Fibroblast of lung (primary cell): ENCODE measurements around the gene ERP44. TPM values are rescaled to one million over a fixed set of nuclear protein-coding genes. Genes with fewer than 3 reads are reported as not detected.

Experiments
- DNase-seq, 2 donors: peaks; one replicate each; pipeline versions ENCODE4 v3.0.0 to v3.0.0-alpha.2; 2010; ENCODE audit warnings: low read depth in 2 of 2
- H2AFZ ChIP-seq: 2 replicates; pipeline ENCODE4 v1.5.1; 2012; ENCODE audit warnings: low read length, control low read depth, inconsistent platforms
- H3K27ac ChIP-seq: 2 replicates; pipeline ENCODE4 v1.5.1; 2011; ENCODE audit warnings: low read length, control low read depth; ENCODE audit not compliant: insufficient read depth
- H3K27me3 ChIP-seq: 2 replicates; pipeline ENCODE4 v1.5.1; 2011; ENCODE audit warnings: mild to moderate bottlenecking, low read length; ENCODE audit not compliant: control insufficient read depth, insufficient read depth
- H3K36me3 ChIP-seq: 2 replicates; pipeline ENCODE4 v1.5.1; 2011; ENCODE audit warnings: low read length; ENCODE audit not compliant: control insufficient read depth, insufficient read depth
- H3K4me1 ChIP-seq: 2 replicates; pipeline ENCODE4 v1.5.1; 2011; ENCODE audit warnings: low read length; ENCODE audit not compliant: control insufficient read depth, insufficient read depth; ENCODE audit errors: extremely low read depth
- H3K4me2 ChIP-seq: 2 replicates; pipeline ENCODE4 v1.5.1; 2011; ENCODE audit warnings: low read length, control low read depth; ENCODE audit not compliant: insufficient read depth; ENCODE audit errors: extremely low read depth
- H3K4me3 ChIP-seq, 4 experiments: fragments of 200-600 bp in 1 of 4; sonication (generic) in 1 of 4; replicated peaks in 1 of 4; 2 replicates each; pipeline ENCODE4 v1.5.1; 2011 to 2016; ENCODE audit warnings: low read length in 4 of 4, low read depth in 3 of 4, mild to moderate bottlenecking in 3 of 4, control low read depth in 2 of 4, inconsistent platforms in 1 of 4, mixed read lengths in 1 of 4; ENCODE audit not compliant: insufficient read depth in 1 of 4; ENCODE audit errors: control extremely low read depth in 1 of 4
- H3K79me2 ChIP-seq: 2 replicates; pipeline ENCODE4 v1.5.1; 2012; ENCODE audit warnings: mild to moderate bottlenecking, low read length, inconsistent platforms; ENCODE audit not compliant: control insufficient read depth, insufficient read depth
- H3K9ac ChIP-seq: 2 replicates; pipeline ENCODE4 v1.5.1; 2011; ENCODE audit warnings: mild to moderate bottlenecking, low read length, control low read depth; ENCODE audit not compliant: insufficient read depth
- H3K9me3 ChIP-seq: 2 replicates; pipeline ENCODE4 v1.5.1; 2012; ENCODE audit warnings: low read depth, low read length; ENCODE audit not compliant: control insufficient read depth, insufficient read depth
- H4K20me1 ChIP-seq: 2 replicates; pipeline ENCODE4 v1.5.1; 2011; ENCODE audit warnings: low read length; ENCODE audit not compliant: control insufficient read depth, insufficient read depth; ENCODE audit errors: extremely low read depth
- EZH2 ChIP-seq: IDR thresholded peaks from 2 replicates; pipeline ENCODE4 v1.5.1; 2012; ENCODE audit warnings: low read length, control low read depth, mild to moderate bottlenecking; ENCODE audit errors: missing control alignments
- polyA plus RNA-seq, 2 donors: library from polyadenylated mRNA; depleted of rRNA in 1 of 2; stranded (reverse) in 1 of 2; unstranded in 1 of 2; fragments of >200 nt; gene quantifications; 2 replicates each; pipeline ENCODE4 v1.2.1, GENCODE V29; 2011 to 2012; ENCODE audit warnings: missing spikeins in 1 of 2
- total RNA-seq: library from RNA; depleted of rRNA; stranded (reverse); fragments of >200 nt; gene quantifications from 2 replicates; pipeline ENCODE4 v1.2.1, GENCODE V29; 2014
- TF ChIP-seq, protein P1 (sequence below), 2 donors: IDR thresholded peaks in 1 of 2; conservative IDR thresholded peaks in 1 of 2; 1 replicate in 1 of 2; 2 replicates in 1 of 2; pipeline ENCODE4 v1.5.1; 2011 to 2012; ENCODE audit warnings: low read length in 2 of 2, control low read depth in 1 of 2, inconsistent platforms in 1 of 2, low read depth in 1 of 2, mild to moderate bottlenecking in 1 of 2

ERP44 gene
- total and polyA plus RNA-seq, 2 donors (not counting 1 experiment from before 2014, with no cell fraction given) = 8.6 to 24.0 TPM

- Histone ChIP-seq H3K9me3 (no peaks in the 10 kb centered on the region), H3K4me1 (no peaks in the 10 kb centered on the region), H3K4me2 (no peak overlapping the region), H3K4me3 (no peak overlapping the region), H3K27me3 (no peaks in the 10 kb centered on the region), H4K20me1 (no peaks in the 10 kb centered on the region), H3K9ac (no peak overlapping the region), H3K27ac (no peak overlapping the region), H2AFZ (no peak overlapping the region), H3K36me3 (no peaks in the 10 kb centered on the region), H3K79me2 (no peaks in the 10 kb centered on the region)
- TF ChIP-seq, protein P1, sequence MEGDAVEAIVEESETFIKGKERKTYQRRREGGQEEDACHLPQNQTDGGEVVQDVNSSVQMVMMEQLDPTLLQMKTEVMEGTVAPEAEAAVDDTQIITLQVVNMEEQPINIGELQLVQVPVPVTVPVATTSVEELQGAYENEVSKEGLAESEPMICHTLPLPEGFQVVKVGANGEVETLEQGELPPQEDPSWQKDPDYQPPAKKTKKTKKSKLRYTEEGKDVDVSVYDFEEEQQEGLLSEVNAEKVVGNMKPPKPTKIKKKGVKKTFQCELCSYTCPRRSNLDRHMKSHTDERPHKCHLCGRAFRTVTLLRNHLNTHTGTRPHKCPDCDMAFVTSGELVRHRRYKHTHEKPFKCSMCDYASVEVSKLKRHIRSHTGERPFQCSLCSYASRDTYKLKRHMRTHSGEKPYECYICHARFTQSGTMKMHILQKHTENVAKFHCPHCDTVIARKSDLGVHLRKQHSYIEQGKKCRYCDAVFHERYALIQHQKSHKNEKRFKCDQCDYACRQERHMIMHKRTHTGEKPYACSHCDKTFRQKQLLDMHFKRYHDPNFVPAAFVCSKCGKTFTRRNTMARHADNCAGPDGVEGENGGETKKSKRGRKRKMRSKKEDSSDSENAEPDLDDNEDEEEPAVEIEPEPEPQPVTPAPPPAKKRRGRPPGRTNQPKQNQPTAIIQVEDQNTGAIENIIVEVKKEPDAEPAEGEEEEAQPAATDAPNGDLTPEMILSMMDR (conservative IDR thresholded peaks at IDR 0.05 in 1 of 2, IDR thresholded peaks at IDR 0.05 in 1 of 2; ENCODE audit: low read depth in 1 of 2, low read length in 2 of 2) = no peak
- TF ChIP-seq EZH2 = no peak
- DNase-seq = no peak
Observed at GRCh38 chr9:99936947-99937587, 161.7 kb downstream of the ERP44 start.

DNA sequence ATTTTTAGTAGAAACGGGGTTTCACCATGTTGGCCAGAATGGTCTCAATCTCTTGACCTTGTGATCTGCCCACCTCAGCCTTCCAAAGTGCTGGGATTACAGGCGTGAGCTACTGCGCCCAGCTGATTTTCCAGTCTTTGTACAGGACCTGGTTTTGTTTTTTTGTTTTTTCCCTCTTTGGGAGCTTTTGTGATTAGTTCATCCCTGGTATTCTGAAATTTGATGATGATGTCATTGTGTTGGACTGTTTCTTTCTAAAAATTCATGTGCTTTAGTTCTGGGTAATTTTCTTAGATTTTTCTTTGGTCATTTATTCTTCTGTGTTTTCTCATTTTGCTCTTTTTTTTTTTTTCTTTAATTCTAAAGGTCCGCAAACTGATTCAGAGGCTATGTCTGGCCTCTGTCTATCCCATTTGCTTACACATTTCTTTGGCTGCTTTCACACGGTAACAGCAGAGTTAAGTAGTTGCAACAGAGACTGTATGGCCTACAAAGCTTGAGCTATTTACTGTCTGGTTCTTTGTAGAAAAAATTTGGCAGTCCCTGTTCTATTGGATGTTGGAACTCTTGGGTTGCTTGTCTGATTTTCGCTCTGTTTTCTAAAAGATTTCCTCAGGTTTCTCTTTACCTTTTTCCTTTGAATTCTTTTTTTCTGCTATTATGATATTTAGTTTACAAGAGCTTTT is 167.5 kb downstream of the ERP44 start:
- TF ChIP-seq EZH2 = no peak
- TF ChIP-seq, protein P1 (conservative IDR thresholded peaks at IDR 0.05 in 1 of 2, IDR thresholded peaks at IDR 0.05 in 1 of 2; ENCODE audit: low read depth in 1 of 2, low read length in 2 of 2) = no peak
- no peaks in the 10 kb centered on the region for H3K27me3 ChIP-seq
- no peak overlapping the region for H2AFZ ChIP-seq
- H3K36me3 ChIP-seq = no peaks in the 10 kb centered on the region
- no peaks in the 10 kb centered on the region for H3K9me3 ChIP-seq
- no peak overlapping the region for H3K4me2 ChIP-seq
- no peaks in the 10 kb centered on the region for H4K20me1 ChIP-seq
- H3K27ac ChIP-seq = no peak overlapping the region
- H3K4me1 ChIP-seq = no peaks in the 10 kb centered on the region
- no peak overlapping the region for H3K9ac ChIP-seq
- peak; percentile 4 to 17 for DNase-seq
- no peak overlapping the region for H3K4me3 ChIP-seq
- H3K79me2 ChIP-seq = no peaks in the 10 kb centered on the region

DNA sequence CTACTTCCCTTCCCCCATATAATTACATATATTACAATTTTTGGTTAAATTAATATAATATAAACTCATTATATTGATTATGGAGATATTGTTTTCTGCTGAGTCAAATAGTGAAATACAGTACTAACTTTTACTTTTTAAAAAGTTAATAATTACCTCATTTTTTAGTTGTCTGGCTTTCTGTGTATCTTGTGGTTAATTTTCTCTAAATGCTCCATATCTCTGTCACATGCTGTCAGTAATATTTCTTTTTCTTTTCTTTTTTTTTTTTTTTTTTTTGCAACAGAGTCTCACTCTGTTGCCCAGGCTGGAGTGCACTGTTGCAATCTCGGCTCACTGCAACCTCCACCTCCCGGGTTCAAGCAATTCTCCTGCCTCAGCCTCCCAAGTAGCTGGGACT is 169.1 kb downstream of the ERP44 start:
- H3K27ac ChIP-seq = no peak overlapping the region
- no peak overlapping the region for H3K9ac ChIP-seq
- H2AFZ ChIP-seq = no peak overlapping the region
- H3K9me3 ChIP-seq = no peaks in the 10 kb centered on the region
- H3K27me3 ChIP-seq = no peaks in the 10 kb centered on the region
- no peaks in the 10 kb centered on the region for H3K36me3 ChIP-seq
- no peaks in the 10 kb centered on the region for H3K79me2 ChIP-seq
- H4K20me1 ChIP-seq = no peaks in the 10 kb centered on the region
- no peaks in the 10 kb centered on the region for H3K4me1 ChIP-seq
- no peak overlapping the region for H3K4me2 ChIP-seq
- no peak overlapping the region for H3K4me3 ChIP-seq
- TF ChIP-seq, protein P1 (conservative IDR thresholded peaks at IDR 0.05 in 1 of 2, IDR thresholded peaks at IDR 0.05 in 1 of 2; ENCODE audit: low read depth in 1 of 2, low read length in 2 of 2) = no peak
- no peak for TF ChIP-seq EZH2
- DNase-seq = no peak

Other genes starting within 250 kb of the ERP44 start
- 24.9 and 27.9 TPM in 2 replicates for gene STX17, start 192.3 kb downstream of the ERP44 start, total RNA-seq
- 13.1 and 18.8 TPM in 2 replicates for gene STX17, start 192.3 kb downstream of the ERP44 start, polyA plus RNA-seq
- gene INVS, start 243 bp upstream of the ERP44 start, total RNA-seq = 33.1 and 45.4 TPM in 2 replicates
- gene INVS, start 243 bp upstream of the ERP44 start, polyA plus RNA-seq = 12.9 and 13.1 TPM in 2 replicates